ENCODE results near the gene CILP.

The CILP gene

GRCh38 chr15:65164139-65164538, 47.1 kb downstream of the CILP start:
- no peak for TF ChIP-seq CTCF (IDR thresholded peaks at IDR 0.05; ENCODE audit: extremely low read depth, missing control alignments)
- no peak for DNase-seq (ENCODE audit: low spot score)

GRCh38 chr15:65163041-65163440, 48.2 kb downstream of the CILP start:
- no peak for DNase-seq (ENCODE audit: low spot score)
- no peak for TF ChIP-seq CTCF (IDR thresholded peaks at IDR 0.05; ENCODE audit: extremely low read depth, missing control alignments)

- no peak for DNase-seq (ENCODE audit: low spot score)
- no peak for TF ChIP-seq CTCF (IDR thresholded peaks at IDR 0.05; ENCODE audit: extremely low read depth, missing control alignments)
These were observed 54.6 kb downstream of the CILP start for GRCh38 chr15:65156692-65157091.

GRCh38 chr15:65154720-65155119, 56.6 kb downstream of the CILP start:
- no peak for DNase-seq (ENCODE audit: low spot score)
- no peak for TF ChIP-seq CTCF (IDR thresholded peaks at IDR 0.05; ENCODE audit: extremely low read depth, missing control alignments)

GRCh38 chr15:65147902-65148301, 63.4 kb downstream of the CILP start:
- DNase-seq (ENCODE audit: low spot score), result no peak
- no peak for TF ChIP-seq CTCF (IDR thresholded peaks at IDR 0.05; ENCODE audit: extremely low read depth, missing control alignments)

GRCh38 chr15:65146438-65146837, 64.8 kb downstream of the CILP start:
- no peak for TF ChIP-seq CTCF (IDR thresholded peaks at IDR 0.05; ENCODE audit: extremely low read depth, missing control alignments)
- DNase-seq (ENCODE audit: low spot score), result no peak

All from GM20000 (cell line).